WTC11 (cell line): ENCODE measurements around the gene ATP2C1. TPM values are rescaled to one million over a fixed set of nuclear protein-coding genes. Genes with fewer than 3 reads are reported as not detected.
A peak's percentile ranks its signal among the peaks of the same experiment; 100 is the strongest.

Source experiments
- ATAC-seq: fragments of 200-7000 bp; cut with Tn5 transposase; 2 replicates; pipeline ENCODE4 v1.10.0; 2021; ENCODE audit warnings: mild to moderate bottlenecking, moderate library complexity
- CTCF ChIA-PET: fragments of 300-600 bp; sonication (Branson Sonifier 250); formaldehyde crosslinking; loops from one replicate; lab custom pipeline; 2021; ENCODE audit warnings: antibody characterized with exemption; lab: Charles Lee
- POLR2A ChIA-PET: fragments of 350-600 bp; sonication (Branson Sonifier 250); formaldehyde crosslinking; loops from one replicate; lab custom pipeline; 2021; ENCODE audit warnings: antibody characterized with exemption; lab: Charles Lee
- DNase-seq: peaks from one replicate; pipeline ENCODE4 v3.0.0; 2021; ENCODE audit warnings: low spot score
- H3K27ac Mint-ChIP-seq: 2 replicates; pipeline ENCODE4 v1.8.0; 2021; ENCODE audit warnings: mixed read lengths
- H3K27me3 Mint-ChIP-seq: 2 replicates; pipeline ENCODE4 v1.8.0; 2021; ENCODE audit warnings: low read depth, mild to moderate bottlenecking, moderate library complexity, mixed read lengths
- H3K36me3 Mint-ChIP-seq: 2 replicates; pipeline ENCODE4 v1.8.0; 2021; ENCODE audit warnings: mixed read lengths
- H3K4me1 Mint-ChIP-seq: 2 replicates; pipeline ENCODE4 v1.8.0; 2022; ENCODE audit warnings: mixed read lengths
- H3K4me3 Mint-ChIP-seq: 2 replicates; pipeline ENCODE4 v1.8.0; 2021; ENCODE audit warnings: mild to moderate bottlenecking, moderate library complexity, mixed read lengths
- H3K9me3 Mint-ChIP-seq: 2 replicates; pipeline ENCODE4 v1.8.0; 2021; ENCODE audit warnings: mixed read lengths
- CBFB ChIP-seq: sonication (generic); formaldehyde crosslinking; IDR thresholded peaks from 2 replicates; pipeline ENCODE4 v1.8.1; 2022; ENCODE audit warnings: mild to moderate bottlenecking, low read depth, missing genetic modification reagents
- CREB1 ChIP-seq: sonication (generic); formaldehyde crosslinking; IDR thresholded peaks from 2 replicates; pipeline ENCODE4 v1.8.0; 2023; ENCODE audit warnings: mild to moderate bottlenecking, missing genetic modification reagents
- GTF2I ChIP-seq: fragments of 250-450 bp; sonication (Bioruptor Pico); conservative IDR thresholded peaks from 2 replicates; pipeline ENCODE4 v1.4.0; 2021; ENCODE audit warnings: mild to moderate bottlenecking
- HMGA2 ChIP-seq: fragments of 250-450 bp; sonication (Bioruptor Pico); IDR thresholded peaks from 2 replicates; pipeline ENCODE4 v1.4.0; 2021; ENCODE audit warnings: mild to moderate bottlenecking, moderate library complexity
- NFE2L1 ChIP-seq: sonication (generic); formaldehyde crosslinking; IDR thresholded peaks from 2 replicates; pipeline ENCODE4 v1.8.1; 2023; ENCODE audit warnings: missing genetic modification reagents
- OVOL2 ChIP-seq: fragments of 250-450 bp; sonication (Bioruptor Pico); IDR thresholded peaks from 2 replicates; pipeline ENCODE4 v1.9.0; 2021; ENCODE audit warnings: mild to moderate bottlenecking, borderline replicate concordance
- PRRX2 ChIP-seq: fragments of 250-450 bp; sonication (Bioruptor Pico); IDR thresholded peaks from 2 replicates; pipeline ENCODE4 v1.8.0; 2021; ENCODE audit warnings: mild to moderate bottlenecking
- TCF7 ChIP-seq: sonication (generic); formaldehyde crosslinking; IDR thresholded peaks from 2 replicates; pipeline ENCODE4 v1.8.0; 2022; ENCODE audit warnings: mild to moderate bottlenecking, low read depth, missing genetic modification reagents, moderate library complexity
- ZNF219 ChIP-seq: sonication (generic); formaldehyde crosslinking; IDR thresholded peaks from 2 replicates; pipeline ENCODE4 v1.8.0; 2023; ENCODE audit warnings: missing genetic modification reagents, mild to moderate bottlenecking, borderline replicate concordance
- ZNF317 ChIP-seq: sonication (generic); formaldehyde crosslinking; IDR thresholded peaks from 2 replicates; pipeline ENCODE4 v1.8.1; 2023; ENCODE audit warnings: low read depth, mild to moderate bottlenecking, moderate library complexity, missing genetic modification reagents, borderline replicate concordance
- total RNA-seq: library from RNA; stranded (reverse); gene quantifications from 3 replicates; pipeline ENCODE4 v1.2.3, GENCODE V29; 2021
- TF ChIP-seq, protein P1 (sequence below): sonication (generic); formaldehyde crosslinking; IDR thresholded peaks from 2 replicates; pipeline ENCODE4 v1.8.1; 2023; ENCODE audit warnings: mild to moderate bottlenecking, missing genetic modification reagents, borderline replicate concordance
- TF ChIP-seq, protein P2 (sequence below): fragments of 250-450 bp; sonication (Bioruptor Pico); conservative IDR thresholded peaks from 2 replicates; pipeline ENCODE4 v1.9.0; 2021; ENCODE audit warnings: mild to moderate bottlenecking
- TF ChIP-seq, protein P3 (sequence below): sonication (generic); formaldehyde crosslinking; IDR thresholded peaks from 2 replicates; pipeline ENCODE4 v1.8.1; 2023; ENCODE audit warnings: mild to moderate bottlenecking, missing genetic modification reagents
- TF ChIP-seq, protein P4 (sequence below): fragments of 200-600 bp; IDR thresholded peaks from 2 replicates; pipeline ENCODE4 v1.8.0; 2022; ENCODE audit warnings: antibody characterized with exemption
- TF ChIP-seq, protein P5 (sequence below): sonication (generic); formaldehyde crosslinking; IDR thresholded peaks from 2 replicates; pipeline ENCODE4 v1.8.0; 2022; ENCODE audit warnings: mild to moderate bottlenecking, missing genetic modification reagents
- TF ChIP-seq, protein P6 (sequence below): fragments of 250-450 bp; sonication (Bioruptor Pico); IDR thresholded peaks from 2 replicates; pipeline ENCODE4 v1.9.0; 2021; ENCODE audit warnings: moderate library complexity, mild to moderate bottlenecking, inconsistent platforms, borderline replicate concordance
- TF ChIP-seq, protein P7 (sequence below): sonication (generic); formaldehyde crosslinking; IDR thresholded peaks from 2 replicates; pipeline ENCODE4 v1.8.0; 2023; ENCODE audit warnings: missing genetic modification reagents

Gene ATP2C1
- total RNA-seq, 1 experiment from 2014 or later: 62.5 TPM

DNA sequence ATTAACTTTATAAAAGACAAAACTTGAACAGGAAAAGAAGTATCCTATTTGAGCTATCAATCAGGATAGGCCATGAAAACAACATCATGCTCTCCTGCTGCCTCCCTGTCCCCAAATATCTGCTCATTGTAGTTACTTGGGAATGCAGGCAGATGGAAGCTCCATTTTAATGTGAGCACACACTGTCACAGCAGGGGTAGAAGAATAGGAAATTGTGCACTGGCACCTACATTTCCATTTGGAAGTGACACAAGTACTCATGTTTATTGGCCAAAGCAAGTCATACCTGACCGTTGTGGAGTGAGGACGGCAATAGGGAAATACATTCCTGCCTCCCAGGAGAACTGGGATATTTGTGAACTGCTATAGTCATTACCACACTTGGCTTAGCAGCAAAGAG lies 80.3 kb downstream of the ATP2C1 start:
- H3K4me1 Mint-ChIP-seq: peaks cover 25% of the 10 kb centered on the region
- DNase-seq: no peak
- H3K36me3 Mint-ChIP-seq: peaks cover 26% of the 10 kb centered on the region
- no peak overlapping the region for H3K27ac Mint-ChIP-seq
- ATAC-seq: no peak
- no peaks in the 10 kb centered on the region for H3K9me3 Mint-ChIP-seq
- no peak for TF ChIP-seq HMGA2 (CRISPR knock-in tag)
- no peak for TF ChIP-seq GTF2I
- TF ChIP-seq, protein P1, sequence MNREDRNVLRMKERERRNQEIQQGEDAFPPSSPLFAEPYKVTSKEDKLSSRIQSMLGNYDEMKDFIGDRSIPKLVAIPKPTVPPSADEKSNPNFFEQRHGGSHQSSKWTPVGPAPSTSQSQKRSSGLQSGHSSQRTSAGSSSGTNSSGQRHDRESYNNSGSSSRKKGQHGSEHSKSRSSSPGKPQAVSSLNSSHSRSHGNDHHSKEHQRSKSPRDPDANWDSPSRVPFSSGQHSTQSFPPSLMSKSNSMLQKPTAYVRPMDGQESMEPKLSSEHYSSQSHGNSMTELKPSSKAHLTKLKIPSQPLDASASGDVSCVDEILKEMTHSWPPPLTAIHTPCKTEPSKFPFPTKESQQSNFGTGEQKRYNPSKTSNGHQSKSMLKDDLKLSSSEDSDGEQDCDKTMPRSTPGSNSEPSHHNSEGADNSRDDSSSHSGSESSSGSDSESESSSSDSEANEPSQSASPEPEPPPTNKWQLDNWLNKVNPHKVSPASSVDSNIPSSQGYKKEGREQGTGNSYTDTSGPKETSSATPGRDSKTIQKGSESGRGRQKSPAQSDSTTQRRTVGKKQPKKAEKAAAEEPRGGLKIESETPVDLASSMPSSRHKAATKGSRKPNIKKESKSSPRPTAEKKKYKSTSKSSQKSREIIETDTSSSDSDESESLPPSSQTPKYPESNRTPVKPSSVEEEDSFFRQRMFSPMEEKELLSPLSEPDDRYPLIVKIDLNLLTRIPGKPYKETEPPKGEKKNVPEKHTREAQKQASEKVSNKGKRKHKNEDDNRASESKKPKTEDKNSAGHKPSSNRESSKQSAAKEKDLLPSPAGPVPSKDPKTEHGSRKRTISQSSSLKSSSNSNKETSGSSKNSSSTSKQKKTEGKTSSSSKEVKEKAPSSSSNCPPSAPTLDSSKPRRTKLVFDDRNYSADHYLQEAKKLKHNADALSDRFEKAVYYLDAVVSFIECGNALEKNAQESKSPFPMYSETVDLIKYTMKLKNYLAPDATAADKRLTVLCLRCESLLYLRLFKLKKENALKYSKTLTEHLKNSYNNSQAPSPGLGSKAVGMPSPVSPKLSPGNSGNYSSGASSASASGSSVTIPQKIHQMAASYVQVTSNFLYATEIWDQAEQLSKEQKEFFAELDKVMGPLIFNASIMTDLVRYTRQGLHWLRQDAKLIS (CRISPR knock-in tag): no peak
- TF ChIP-seq CBFB: no peak
- no peak for TF ChIP-seq OVOL2 (CRISPR knock-in tag)
- TF ChIP-seq, protein P2, sequence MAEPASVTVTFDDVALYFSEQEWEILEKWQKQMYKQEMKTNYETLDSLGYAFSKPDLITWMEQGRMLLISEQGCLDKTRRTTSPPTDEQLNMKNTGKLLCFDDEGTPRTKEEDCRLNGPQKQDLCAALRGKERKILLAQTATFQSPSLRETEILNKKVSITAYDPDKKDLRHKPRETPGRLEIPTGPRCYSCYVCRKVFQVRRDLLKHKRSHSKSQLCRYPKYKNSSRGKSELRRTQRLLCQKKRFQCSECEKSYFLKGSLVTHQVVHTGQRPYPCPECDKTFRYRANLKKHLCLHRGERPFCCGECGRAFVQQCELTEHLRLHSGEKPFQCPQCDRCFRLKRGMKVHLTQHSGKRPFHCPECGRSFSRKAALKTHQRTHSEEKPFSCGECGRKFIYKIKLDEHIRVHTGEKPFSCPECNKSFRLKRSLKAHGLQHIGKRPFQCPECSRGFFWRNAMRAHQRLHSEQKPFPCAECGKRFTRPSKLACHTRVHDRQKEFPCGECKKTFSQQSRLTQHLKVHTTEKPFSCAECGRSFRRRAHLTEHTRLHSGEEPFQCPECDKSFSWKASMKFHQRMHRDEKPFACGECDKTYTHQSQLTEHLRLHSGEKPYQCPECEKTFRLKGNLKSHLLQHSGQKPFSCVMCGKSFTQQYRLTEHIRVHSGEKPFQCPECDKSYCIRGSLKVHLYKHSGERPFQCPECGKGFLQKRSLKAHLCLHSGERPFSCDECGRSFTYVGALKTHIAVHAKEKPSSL (CRISPR knock-in tag): no peak
- H3K4me3 Mint-ChIP-seq: no peak overlapping the region
- H3K27me3 Mint-ChIP-seq: no peaks in the 10 kb centered on the region
- ChIA-PET CTCF (interaction anchor here (0.9 kb wide), 1 partner anchor 80 kb away, joined by 3 read pairs; the partner anchor contains the start of gene ATP2C1), POLR2A (interaction anchor here (0.6 to 0.7 kb wide), 2 partner anchors 251 to 381 kb away, joined by 3 read pairs; no protein-coding TSS in a partner anchor)

DNA sequence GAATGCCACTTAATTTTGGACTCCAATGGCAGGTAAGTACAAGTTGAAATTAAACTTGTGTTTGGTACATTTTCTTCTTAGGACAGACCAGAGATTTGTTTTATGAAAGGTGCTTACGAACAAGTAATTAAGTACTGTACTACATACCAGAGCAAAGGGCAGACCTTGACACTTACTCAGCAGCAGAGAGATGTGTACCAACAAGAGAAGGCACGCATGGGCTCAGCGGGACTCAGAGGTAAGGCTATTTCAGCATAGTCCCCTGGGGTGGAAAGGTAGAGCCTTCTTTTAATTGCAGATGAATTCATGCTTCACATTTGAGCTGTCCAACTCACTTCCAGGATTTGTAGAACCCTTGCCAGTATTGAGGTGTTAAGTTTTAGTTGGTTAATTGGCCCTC lies 81.4 kb downstream of the ATP2C1 start:
- POLR2A ChIA-PET: no interaction called here
- no peak overlapping the region for H3K4me3 Mint-ChIP-seq
- ATAC-seq (peak; percentile 50; the same call in 1 of the 2 replicates), DNase-seq (no peak)
- H3K36me3 Mint-ChIP-seq: peaks cover 22% of the 10 kb centered on the region
- H3K27ac Mint-ChIP-seq: no peak overlapping the region
- no peaks in the 10 kb centered on the region for H3K27me3 Mint-ChIP-seq
- H3K9me3 Mint-ChIP-seq: no peaks in the 10 kb centered on the region
- CTCF ChIA-PET: no interaction called here
- H3K4me1 Mint-ChIP-seq: peaks cover 25% of the 10 kb centered on the region
- TF ChIP-seq, protein P3, sequence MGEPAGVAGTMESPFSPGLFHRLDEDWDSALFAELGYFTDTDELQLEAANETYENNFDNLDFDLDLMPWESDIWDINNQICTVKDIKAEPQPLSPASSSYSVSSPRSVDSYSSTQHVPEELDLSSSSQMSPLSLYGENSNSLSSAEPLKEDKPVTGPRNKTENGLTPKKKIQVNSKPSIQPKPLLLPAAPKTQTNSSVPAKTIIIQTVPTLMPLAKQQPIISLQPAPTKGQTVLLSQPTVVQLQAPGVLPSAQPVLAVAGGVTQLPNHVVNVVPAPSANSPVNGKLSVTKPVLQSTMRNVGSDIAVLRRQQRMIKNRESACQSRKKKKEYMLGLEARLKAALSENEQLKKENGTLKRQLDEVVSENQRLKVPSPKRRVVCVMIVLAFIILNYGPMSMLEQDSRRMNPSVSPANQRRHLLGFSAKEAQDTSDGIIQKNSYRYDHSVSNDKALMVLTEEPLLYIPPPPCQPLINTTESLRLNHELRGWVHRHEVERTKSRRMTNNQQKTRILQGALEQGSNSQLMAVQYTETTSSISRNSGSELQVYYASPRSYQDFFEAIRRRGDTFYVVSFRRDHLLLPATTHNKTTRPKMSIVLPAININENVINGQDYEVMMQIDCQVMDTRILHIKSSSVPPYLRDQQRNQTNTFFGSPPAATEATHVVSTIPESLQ (CRISPR knock-in tag): no peak
- TF ChIP-seq, protein P1 (CRISPR knock-in tag): no peak
- TF ChIP-seq NFE2L1 (CRISPR knock-in tag) (no peak), ZNF317 (CRISPR knock-in tag) (no peak), CREB1 (no peak), ZNF219 (CRISPR knock-in tag) (no peak), PRRX2 (CRISPR knock-in tag) (no peak), TCF7 (no peak)
- TF ChIP-seq, protein P4, sequence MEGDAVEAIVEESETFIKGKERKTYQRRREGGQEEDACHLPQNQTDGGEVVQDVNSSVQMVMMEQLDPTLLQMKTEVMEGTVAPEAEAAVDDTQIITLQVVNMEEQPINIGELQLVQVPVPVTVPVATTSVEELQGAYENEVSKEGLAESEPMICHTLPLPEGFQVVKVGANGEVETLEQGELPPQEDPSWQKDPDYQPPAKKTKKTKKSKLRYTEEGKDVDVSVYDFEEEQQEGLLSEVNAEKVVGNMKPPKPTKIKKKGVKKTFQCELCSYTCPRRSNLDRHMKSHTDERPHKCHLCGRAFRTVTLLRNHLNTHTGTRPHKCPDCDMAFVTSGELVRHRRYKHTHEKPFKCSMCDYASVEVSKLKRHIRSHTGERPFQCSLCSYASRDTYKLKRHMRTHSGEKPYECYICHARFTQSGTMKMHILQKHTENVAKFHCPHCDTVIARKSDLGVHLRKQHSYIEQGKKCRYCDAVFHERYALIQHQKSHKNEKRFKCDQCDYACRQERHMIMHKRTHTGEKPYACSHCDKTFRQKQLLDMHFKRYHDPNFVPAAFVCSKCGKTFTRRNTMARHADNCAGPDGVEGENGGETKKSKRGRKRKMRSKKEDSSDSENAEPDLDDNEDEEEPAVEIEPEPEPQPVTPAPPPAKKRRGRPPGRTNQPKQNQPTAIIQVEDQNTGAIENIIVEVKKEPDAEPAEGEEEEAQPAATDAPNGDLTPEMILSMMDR: no peak
- TF ChIP-seq, protein P5, sequence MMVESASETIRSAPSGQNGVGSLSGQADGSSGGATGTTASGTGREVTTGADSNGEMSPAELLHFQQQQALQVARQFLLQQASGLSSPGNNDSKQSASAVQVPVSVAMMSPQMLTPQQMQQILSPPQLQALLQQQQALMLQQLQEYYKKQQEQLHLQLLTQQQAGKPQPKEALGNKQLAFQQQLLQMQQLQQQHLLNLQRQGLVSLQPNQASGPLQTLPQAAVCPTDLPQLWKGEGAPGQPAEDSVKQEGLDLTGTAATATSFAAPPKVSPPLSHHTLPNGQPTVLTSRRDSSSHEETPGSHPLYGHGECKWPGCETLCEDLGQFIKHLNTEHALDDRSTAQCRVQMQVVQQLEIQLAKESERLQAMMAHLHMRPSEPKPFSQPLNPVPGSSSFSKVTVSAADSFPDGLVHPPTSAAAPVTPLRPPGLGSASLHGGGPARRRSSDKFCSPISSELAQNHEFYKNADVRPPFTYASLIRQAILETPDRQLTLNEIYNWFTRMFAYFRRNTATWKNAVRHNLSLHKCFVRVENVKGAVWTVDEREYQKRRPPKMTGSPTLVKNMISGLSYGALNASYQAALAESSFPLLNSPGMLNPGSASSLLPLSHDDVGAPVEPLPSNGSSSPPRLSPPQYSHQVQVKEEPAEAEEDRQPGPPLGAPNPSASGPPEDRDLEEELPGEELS: no peak
- TF ChIP-seq, protein P6, sequence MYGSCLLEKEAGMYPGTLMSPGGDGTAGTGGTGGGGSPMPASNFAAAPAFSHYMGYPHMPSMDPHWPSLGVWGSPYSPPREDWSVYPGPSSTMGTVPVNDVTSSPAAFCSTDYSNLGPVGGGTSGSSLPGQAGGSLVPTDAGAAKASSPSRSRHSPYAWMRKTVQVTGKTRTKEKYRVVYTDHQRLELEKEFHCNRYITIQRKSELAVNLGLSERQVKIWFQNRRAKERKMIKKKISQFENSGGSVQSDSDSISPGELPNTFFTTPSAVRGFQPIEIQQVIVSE (CRISPR knock-in tag): no peak
- TF ChIP-seq, protein P7, sequence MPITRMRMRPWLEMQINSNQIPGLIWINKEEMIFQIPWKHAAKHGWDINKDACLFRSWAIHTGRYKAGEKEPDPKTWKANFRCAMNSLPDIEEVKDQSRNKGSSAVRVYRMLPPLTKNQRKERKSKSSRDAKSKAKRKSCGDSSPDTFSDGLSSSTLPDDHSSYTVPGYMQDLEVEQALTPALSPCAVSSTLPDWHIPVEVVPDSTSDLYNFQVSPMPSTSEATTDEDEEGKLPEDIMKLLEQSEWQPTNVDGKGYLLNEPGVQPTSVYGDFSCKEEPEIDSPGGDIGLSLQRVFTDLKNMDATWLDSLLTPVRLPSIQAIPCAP (CRISPR knock-in tag): no peak
